ENCODE results near the gene FAH. TPM values are rescaled to one million over a fixed set of nuclear protein-coding genes. Genes with fewer than 3 reads are reported as not detected.

FAH gene
- total and polyA plus RNA-seq, 2 donors (not counting 1 experiment from before 2014, with no cell fraction given), result 1.1 to 5.1 TPM

DNA sequence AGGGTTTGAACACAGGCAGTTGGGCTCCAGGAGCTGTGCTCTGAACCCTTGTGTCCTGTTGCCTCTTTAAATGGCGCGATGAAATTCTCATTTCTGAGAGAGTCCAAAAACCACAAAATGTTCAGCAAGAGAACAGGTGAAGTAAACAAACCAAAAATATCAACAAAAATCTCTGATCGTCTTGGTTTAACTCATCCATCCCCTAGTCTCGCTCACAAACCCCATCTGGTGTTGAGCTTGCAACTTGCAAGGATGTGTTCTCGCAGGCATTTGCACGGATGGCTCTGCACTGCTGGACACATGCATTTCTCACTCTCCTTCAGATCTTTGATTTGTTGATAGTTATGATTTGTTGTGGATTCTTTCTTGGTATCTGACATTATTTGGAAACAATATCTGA is 31.1 kb downstream of the FAH start:
- H3K79me2 ChIP-seq (ENCODE audit: control insufficient read depth, insufficient read depth, low read length), result no peaks in the 10 kb centered on the region
- H3K4me3 ChIP-seq (ENCODE audit: control extremely low read depth in 1 of 5, extremely low read depth in 1 of 5, insufficient read depth in 1 of 5, low read depth in 2 of 5, low read length in 4 of 5), result no peak overlapping the region
- no peaks in the 10 kb centered on the region for H3K27me3 ChIP-seq (replicated peaks in 1 of 4; ENCODE audit: control extremely low read depth in 1 of 4, control insufficient read depth in 3 of 4, insufficient read depth in 4 of 4, low read length in 3 of 4)
- no peaks in the 10 kb centered on the region for H3K36me3 ChIP-seq (replicated peaks in 1 of 2; ENCODE audit: control extremely low read depth in 1 of 2, control insufficient read depth in 1 of 2, extremely low read depth in 1 of 2, insufficient read depth in 2 of 2, low read length in 1 of 2)
- POLR2A ChIA-PET, result no interaction called here
- H3K9ac ChIP-seq (ENCODE audit: low read length), result no peak overlapping the region
- no peak for TF ChIP-seq EZH2 (IDR thresholded peaks at IDR 0.05; ENCODE audit: borderline replicate concordance, insufficient read depth, low read depth, low read length, poor library complexity, severe bottlenecking)
- TF ChIP-seq, protein P1, sequence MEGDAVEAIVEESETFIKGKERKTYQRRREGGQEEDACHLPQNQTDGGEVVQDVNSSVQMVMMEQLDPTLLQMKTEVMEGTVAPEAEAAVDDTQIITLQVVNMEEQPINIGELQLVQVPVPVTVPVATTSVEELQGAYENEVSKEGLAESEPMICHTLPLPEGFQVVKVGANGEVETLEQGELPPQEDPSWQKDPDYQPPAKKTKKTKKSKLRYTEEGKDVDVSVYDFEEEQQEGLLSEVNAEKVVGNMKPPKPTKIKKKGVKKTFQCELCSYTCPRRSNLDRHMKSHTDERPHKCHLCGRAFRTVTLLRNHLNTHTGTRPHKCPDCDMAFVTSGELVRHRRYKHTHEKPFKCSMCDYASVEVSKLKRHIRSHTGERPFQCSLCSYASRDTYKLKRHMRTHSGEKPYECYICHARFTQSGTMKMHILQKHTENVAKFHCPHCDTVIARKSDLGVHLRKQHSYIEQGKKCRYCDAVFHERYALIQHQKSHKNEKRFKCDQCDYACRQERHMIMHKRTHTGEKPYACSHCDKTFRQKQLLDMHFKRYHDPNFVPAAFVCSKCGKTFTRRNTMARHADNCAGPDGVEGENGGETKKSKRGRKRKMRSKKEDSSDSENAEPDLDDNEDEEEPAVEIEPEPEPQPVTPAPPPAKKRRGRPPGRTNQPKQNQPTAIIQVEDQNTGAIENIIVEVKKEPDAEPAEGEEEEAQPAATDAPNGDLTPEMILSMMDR (IDR thresholded peaks at IDR 0.05), result no peak
- no peak for DNase-seq
- H3K27me3 Mint-ChIP-seq, result no peaks in the 10 kb centered on the region
- no peak overlapping the region for H3K4me2 ChIP-seq (replicated peaks; ENCODE audit: low read depth, low read length, poor library complexity, severe bottlenecking)
- H3K27ac ChIP-seq (ENCODE audit: low read length in 2 of 2), result no peak overlapping the region
- intact Hi-C loops (cut with micrococcal nuclease), result no loop called here
- no peaks in the 10 kb centered on the region for H3K9me3 Mint-ChIP-seq (ENCODE audit: insufficient read depth)
- no peak overlapping the region for H2AFZ ChIP-seq (ENCODE audit: insufficient read depth, low read depth, low read length, poor library complexity, severe bottlenecking)
- H4K20me1 ChIP-seq (ENCODE audit: control insufficient read depth, insufficient read depth, low read length, poor library complexity, severe bottlenecking), result no peaks in the 10 kb centered on the region
- H3K9me3 ChIP-seq (ENCODE audit: control extremely low read depth in 1 of 3, control insufficient read depth in 2 of 3, insufficient read depth in 1 of 3, low read length in 2 of 3), result peaks cover 0 to 5% (median 0%) of the 10 kb centered on the region in 3 donors
- no peak for ATAC-seq (ENCODE audit: low read depth)
- CTCF ChIA-PET, result no interaction called here
- H3K27ac Mint-ChIP-seq, result no peak overlapping the region
- no peaks in the 10 kb centered on the region for H3K4me1 Mint-ChIP-seq
- WGBS (ENCODE audit: insufficient coverage), result 89% methylated on average over 3 of the region's 6 CpGs
- no peak overlapping the region for H3K4me3 Mint-ChIP-seq
- no peaks in the 10 kb centered on the region for H3K4me1 ChIP-seq (ENCODE audit: control insufficient read depth in 2 of 2, insufficient read depth in 2 of 2, low read length in 2 of 2)

DNA sequence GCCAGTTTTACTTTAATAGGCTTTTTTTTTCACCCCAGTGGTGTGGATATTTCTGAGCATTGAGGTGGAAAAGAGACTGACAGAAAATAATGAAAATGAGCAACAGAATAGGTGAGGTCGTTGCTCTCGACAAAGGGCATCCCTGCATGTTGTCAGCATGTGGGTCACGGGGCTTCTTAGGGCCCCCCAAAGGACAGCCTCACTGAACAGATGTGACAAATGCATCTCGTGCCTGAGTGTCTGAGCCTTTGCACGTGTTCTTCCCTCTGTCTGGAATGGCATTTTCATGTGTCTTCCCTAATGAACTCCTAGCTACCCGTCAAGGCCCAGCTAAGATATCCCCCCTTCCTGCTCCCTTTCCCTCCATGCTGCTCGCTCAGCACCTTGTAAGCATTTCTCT is 31.8 kb downstream of the FAH start:
- ChIA-PET CTCF (interaction anchor here (1.0 kb wide), 1 partner anchor 804 kb away, joined by 3 read pairs; no protein-coding TSS in a partner anchor), POLR2A (no interaction called here)
- no peak overlapping the region for H3K4me2 ChIP-seq (replicated peaks; ENCODE audit: low read depth, low read length, poor library complexity, severe bottlenecking)
- WGBS (ENCODE audit: insufficient coverage), result 85% methylated on average over 6 of the region's 7 CpGs
- ATAC-seq (ENCODE audit: low read depth) (no peak), DNase-seq (no peak)
- Mint-ChIP-seq H3K27me3 (no peaks in the 10 kb centered on the region), H3K9me3 (ENCODE audit: insufficient read depth) (no peaks in the 10 kb centered on the region), H3K4me1 (no peaks in the 10 kb centered on the region), H3K27ac (no peak overlapping the region), H3K4me3 (no peak overlapping the region)
- TF ChIP-seq, protein P1 (IDR thresholded peaks at IDR 0.05), result no peak
- no peak for TF ChIP-seq EZH2 (IDR thresholded peaks at IDR 0.05; ENCODE audit: borderline replicate concordance, insufficient read depth, low read depth, low read length, poor library complexity, severe bottlenecking)
- H3K9me3 ChIP-seq (ENCODE audit: control extremely low read depth in 1 of 3, control insufficient read depth in 2 of 3, insufficient read depth in 1 of 3, low read length in 2 of 3), result peaks cover 0 to 5% (median 0%) of the 10 kb centered on the region in 3 donors
- intact Hi-C loops (cut with micrococcal nuclease), result no loop called here
- H3K27ac ChIP-seq (ENCODE audit: low read length in 2 of 2), result no peak overlapping the region
- no peaks in the 10 kb centered on the region for H3K27me3 ChIP-seq (replicated peaks in 1 of 4; ENCODE audit: control extremely low read depth in 1 of 4, control insufficient read depth in 3 of 4, insufficient read depth in 4 of 4, low read length in 3 of 4)
- no peak overlapping the region for H3K4me3 ChIP-seq (ENCODE audit: control extremely low read depth in 1 of 5, extremely low read depth in 1 of 5, insufficient read depth in 1 of 5, low read depth in 2 of 5, low read length in 4 of 5)
- H4K20me1 ChIP-seq (ENCODE audit: control insufficient read depth, insufficient read depth, low read length, poor library complexity, severe bottlenecking), result no peaks in the 10 kb centered on the region
- H3K4me1 ChIP-seq (ENCODE audit: control insufficient read depth in 2 of 2, insufficient read depth in 2 of 2, low read length in 2 of 2), result no peaks in the 10 kb centered on the region
- H2AFZ ChIP-seq (ENCODE audit: insufficient read depth, low read depth, low read length, poor library complexity, severe bottlenecking), result no peak overlapping the region
- H3K36me3 ChIP-seq (replicated peaks in 1 of 2; ENCODE audit: control extremely low read depth in 1 of 2, control insufficient read depth in 1 of 2, extremely low read depth in 1 of 2, insufficient read depth in 2 of 2, low read length in 1 of 2), result no peaks in the 10 kb centered on the region
- H3K9ac ChIP-seq (ENCODE audit: low read length), result no peak overlapping the region
- no peaks in the 10 kb centered on the region for H3K79me2 ChIP-seq (ENCODE audit: control insufficient read depth, insufficient read depth, low read length)
